NCI-H226 (cell line): Measurements from ENCODE around the gene DNMT3B.
A peak's percentile ranks its signal among the peaks of the same experiment; 100 is the strongest.
"Not testable (repeated sequence)": the region's sequence is repeated elsewhere in the genome, so short reads cannot be mapped to it uniquely, and the experiment has no call there.

ENCODE experiments used
- DNase-seq: peaks from one replicate; pipeline ENCODE4 v3.0.0-alpha.2; 2015

The DNMT3B gene

DNA sequence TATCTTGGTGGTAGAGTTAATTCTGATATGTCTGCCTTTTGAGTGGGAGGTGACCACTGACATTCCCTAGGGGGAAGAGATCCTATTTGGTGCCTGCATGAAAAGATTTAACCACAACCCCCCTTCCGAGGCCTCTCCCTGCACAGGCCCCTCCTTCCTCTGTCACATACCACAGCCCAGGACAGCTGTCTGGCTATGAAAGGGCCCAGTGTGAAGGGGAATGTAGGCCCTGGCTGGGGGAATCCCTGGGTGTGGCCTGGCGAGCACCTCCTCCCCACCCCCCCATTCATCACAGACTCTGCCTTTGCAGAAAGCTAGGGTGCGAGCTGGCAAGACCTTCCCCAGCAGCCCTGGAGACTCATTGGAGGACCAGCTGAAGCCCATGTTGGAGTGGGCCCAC lies 30.1 kb downstream of the DNMT3B start:
- peak; percentile 38 for DNase-seq

DNA sequence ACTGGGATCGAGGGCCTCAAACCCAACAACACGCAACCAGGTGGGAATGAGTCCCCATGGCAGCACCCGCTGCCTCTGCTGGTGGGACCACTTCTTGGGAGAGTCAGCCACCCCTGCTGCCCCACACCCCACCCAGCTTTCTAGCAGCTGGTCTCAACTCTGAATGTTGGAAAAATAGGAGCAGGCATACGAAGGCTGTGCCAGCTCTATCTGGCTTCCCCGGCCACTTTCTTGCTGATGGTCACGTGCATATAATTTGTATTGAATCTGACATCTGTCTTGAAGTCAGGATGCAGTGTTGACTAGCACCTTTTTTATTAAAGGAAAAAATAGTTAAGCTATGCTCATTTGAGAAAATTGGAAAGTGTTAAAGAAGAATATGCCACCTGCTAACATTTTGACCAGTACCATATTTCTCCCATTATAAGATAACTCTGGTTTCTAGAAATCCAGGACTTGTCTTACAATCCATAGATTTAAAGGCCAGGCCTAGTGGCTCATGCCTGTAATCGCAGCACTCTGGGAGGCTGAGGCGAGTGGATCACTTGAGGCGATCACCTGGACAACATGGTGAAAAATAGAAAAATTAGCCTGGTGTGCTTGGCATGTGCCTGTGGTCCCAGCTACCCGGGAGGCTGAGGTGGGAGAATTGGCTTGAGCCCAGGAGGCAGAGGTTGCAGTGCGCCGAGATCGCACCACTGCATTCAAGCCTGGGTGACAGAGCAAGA lies 30.7 kb downstream of the DNMT3B start:
- DNase-seq, result no peak

DNA sequence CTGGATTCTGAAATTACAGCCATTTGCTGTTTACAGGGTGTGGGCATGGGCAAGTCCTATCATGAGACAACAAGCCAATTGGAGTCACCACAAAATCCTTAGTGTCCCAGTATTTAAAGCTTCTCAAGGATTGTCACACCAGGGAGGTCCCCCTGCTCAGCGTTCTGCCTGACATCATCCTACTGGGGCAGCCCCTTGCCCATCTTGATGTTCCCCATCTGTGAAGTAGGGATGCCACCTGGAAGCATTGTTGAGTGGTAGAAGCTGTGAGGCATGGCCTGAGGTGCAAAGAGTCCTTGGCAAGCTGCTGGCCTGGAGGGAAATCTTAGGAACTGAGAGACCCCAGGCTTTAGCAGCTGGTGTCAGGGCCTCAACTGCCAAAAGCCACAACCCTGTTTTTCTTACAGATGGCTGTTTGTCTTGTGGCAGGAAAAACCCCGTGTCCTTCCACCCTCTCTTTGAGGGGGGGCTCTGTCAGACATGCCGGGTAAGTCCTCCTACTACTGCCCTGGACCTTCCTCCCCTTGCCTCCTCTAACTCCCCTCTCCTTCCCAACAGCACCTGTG lies 34.3 kb downstream of the DNMT3B start:
- DNase-seq, result no peak

DNA sequence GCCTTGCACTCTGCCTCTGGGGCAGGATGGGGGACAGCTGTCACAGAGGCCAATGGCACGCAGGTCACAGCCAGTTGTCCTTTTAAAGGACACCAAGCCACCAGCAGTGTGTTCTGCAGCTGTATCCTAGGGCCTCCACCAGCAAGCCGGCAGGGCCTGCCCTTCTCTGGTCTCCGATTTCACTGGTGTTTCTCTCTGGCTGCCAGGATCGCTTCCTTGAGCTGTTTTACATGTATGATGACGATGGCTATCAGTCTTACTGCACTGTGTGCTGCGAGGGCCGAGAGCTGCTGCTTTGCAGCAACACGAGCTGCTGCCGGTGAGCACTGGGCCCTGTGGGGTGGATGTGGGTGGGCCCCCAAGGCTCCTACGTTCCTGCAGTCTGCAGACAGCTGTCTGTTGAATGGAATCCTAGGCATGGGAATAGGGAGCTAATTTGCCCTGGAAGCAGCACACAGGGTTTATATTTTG lies 34.8 kb downstream of the DNMT3B start:
- no peak for DNase-seq

DNA sequence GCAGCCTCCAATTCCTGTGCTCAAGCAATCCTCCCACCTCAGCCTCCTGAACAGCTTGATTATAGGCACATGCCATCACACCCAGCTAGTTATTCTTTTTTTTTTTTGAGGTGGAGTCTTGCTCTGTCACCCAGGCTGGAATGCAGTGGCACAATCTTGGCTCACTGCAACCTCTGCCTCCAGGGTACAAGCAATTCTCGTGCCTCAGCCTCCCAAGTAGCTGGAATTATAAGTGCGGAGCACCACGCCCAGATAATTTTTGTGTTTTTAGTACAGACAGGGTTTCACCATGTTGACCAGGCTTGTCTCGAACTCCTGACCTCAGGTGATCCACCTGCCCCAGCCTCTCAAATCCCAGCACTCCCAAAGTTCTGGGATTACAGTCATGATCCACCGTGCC lies 35.4 kb downstream of the DNMT3B start:
- not testable (repeated sequence) for DNase-seq

DNA sequence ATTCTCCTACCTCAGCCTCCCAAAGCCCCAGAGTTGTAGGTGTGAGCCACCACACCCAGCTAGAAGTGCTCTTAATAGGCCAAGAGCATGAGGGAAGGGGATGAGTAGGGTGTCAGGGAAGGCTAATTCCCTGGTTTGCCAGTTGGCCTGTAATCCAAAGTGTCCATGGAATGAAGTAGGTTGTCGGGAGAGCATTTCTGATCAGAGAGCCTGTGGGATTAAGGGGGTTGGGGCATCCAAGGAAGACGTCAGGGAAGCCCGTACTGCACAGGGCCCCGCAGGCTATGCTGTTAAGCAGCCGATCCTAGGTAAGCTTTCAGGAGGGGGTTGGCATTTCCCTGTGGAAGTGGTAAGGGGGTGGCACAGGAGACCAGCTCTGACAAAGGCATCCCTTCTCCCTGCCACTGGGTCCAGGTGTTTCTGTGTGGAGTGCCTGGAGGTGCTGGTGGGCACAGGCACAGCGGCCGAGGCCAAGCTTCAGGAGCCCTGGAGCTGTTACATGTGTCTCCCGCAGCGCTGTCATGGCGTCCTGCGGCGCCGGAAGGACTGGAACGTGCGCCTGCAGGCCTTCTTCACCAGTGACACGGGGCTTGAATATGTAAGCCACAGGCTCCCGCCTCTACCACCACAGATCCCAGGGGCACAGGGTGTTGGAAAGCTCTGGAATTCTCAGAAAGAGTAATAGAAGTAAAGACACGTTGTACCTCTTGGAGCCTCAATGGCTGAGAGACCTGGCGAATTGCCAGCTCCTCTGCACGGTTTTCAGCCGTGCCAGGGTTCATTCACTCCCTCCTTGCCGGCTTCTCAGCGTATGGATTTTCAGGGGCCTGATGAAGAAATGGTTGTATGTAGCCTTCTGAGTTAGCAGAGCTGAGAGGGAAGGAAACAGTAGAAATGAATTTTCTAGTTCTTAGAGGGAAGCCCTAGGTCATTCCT lies 36.1 kb downstream of the DNMT3B start:
- DNase-seq, result no peak

DNA sequence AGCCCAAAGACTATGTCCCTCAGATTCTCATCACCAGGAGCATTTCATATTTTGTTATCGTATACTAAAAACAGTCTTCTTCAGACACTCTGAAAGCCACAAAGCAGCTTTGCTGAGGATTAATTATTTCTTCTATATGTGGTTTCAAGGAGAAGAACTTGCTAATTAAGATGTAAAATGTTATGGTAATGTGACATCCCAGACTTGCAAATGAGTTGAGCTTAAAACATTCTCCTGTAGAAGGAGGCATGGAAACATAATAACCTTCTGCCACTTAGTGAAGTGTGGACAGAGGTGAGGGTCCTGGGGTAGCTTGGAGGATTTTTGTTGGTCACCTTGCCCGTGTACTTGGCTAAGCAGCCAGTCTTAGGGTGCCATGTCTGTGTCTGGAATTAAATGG lies 40.9 kb downstream of the DNMT3B start:
- no peak for DNase-seq

DNA sequence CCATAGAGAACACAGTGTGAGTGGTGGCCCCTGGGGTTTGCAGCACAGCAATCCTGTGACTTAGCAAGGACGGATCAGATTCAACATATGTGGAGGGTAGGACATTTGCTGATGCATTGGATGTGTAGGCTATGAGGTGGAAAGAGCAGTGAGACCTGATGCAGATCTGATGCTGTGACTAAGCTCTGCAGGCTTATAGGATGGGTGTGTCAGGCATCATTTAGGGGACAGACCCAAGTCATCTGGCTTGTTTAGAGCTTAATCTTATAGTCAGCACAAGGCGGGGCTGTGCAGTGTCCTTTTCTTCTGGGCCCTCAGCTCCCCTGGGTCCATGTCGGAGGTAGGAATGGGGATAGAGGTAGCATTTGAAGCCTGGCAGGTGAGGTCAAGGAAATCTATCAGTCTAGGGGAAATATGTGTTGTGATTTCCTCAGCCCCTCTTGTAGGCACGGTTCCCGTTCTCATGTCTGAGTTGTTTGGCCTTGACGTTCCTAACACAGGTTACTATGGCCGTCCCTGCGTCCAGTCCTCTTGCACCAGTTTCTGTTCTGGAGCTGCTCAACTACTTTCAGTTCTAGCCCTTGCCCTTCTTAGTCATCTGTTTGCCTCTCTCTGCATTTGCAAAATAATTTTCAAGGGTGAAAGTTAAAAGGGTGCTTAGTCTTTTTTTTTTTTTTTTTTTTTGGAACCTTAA lies 42.0 kb downstream of the DNMT3B start:
- no peak for DNase-seq

DNA sequence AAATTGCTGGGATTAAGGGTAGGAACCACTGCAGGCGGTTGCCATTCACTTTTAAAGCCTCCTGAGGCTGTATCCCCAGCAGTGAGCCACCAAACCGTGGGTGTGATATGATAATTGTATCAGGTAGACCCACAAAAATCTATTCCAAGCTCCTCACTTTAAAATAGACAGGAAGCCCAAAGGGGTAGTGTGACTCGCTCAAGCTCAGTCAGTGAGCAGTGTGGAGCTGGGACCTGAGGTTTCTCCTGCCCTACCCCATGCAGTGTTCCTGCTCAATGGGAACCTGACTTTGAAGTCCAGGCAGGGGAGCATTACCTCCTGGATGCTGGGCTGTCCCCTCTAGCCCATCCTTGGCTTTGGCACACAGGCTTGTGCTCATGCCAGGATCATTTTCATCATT lies 42.6 kb downstream of the DNMT3B start:
- no peak for DNase-seq

DNA sequence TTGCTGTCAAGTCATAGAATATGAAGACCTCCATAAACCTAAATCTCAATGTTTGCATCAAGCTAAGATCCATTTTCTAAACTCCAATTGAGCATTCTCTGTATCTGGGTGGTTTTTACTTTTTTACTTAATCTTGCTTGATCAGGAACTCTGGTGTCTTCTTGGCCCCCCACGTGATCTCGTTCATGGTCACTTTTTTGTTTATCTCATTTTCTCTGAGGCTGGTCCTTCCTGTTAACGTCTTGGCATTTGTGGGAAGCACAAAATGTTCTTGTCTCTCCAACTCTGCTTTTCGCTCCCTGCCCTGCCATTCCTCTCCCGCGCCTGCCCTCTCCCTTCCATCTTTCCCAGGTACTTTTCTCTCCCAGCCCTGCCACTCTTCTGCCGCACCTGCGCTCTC lies 43.5 kb downstream of the DNMT3B start:
- no peak for DNase-seq

DNA sequence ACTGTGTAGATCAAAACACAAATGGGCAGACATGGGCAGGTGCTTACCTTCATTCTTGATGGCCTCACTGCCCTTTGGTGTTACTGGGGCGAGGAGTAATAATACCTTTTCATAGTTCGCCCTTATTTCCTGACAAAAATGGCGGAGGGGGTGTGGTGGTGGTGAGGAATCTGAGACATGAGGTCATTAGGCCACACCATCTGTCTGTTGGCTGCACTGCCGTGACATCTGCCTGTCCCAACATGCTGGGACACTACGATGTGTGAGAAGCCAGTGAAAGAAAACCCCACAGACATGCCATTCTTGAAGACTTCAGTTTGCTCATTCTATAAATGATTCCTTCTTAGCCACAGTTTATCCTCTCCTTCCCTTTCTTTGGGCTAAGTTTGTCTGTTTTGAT lies 44.2 kb downstream of the DNMT3B start:
- DNase-seq, result no peak

DNA sequence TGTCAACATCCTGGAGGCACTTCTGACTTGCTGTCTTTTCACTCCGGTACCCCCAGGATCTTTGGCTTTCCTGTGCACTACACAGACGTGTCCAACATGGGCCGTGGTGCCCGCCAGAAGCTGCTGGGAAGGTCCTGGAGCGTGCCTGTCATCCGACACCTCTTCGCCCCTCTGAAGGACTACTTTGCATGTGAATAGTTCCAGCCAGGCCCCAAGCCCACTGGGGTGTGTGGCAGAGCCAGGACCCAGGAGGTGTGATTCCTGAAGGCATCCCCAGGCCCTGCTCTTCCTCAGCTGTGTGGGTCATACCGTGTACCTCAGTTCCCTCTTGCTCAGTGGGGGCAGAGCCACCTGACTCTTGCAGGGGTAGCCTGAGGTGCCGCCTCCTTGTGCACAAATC lies 45.5 kb downstream of the DNMT3B start:
- DNase-seq, result no peak

DNA sequence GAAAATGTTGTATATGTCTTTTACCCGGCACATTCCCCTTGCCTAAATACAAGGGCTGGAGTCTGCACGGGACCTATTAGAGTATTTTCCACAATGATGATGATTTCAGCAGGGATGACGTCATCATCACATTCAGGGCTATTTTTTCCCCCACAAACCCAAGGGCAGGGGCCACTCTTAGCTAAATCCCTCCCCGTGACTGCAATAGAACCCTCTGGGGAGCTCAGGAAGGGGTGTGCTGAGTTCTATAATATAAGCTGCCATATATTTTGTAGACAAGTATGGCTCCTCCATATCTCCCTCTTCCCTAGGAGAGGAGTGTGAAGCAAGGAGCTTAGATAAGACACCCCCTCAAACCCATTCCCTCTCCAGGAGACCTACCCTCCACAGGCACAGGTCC lies 46.3 kb downstream of the DNMT3B start:
- no peak for DNase-seq

DNA sequence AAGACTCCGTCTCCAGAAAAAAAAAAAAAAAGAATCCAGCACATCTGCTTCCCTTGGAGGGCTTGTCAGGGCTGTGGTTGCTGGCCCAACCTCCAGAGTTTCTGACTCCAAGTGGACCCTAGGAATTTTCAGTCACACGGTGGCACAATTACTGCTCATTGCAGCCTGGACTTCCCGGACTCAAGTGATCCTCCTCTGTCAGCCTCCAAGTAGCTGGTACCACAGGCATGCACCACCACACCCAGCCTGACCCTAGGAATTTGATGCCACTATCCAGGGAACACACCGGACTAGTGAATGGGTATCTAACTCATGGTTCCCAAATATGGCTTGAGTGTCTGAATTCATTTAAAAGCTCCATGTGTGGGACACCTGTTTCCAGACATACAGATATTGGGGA lies 47.7 kb downstream of the DNMT3B start:
- no peak for DNase-seq

DNA sequence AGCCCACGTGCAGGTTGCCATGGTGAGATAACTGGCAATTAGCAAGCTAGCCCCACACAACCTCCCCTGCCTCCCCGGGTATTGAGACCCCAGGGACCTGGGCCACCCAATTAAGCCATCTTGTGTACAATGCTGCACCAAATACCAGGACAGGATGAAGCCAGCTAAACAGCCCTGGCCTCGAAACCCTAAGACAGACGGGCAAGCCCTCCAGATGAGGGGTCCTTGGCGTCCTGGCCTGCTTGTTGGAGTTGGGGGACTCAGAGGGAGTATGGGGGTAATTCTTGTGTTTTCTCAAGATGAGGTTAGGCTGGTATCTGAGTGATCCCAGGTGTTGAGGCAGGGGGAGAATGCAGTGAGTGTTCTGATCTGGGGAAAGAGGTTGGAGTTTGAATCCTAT lies 48.8 kb downstream of the DNMT3B start:
- no peak for DNase-seq

DNA sequence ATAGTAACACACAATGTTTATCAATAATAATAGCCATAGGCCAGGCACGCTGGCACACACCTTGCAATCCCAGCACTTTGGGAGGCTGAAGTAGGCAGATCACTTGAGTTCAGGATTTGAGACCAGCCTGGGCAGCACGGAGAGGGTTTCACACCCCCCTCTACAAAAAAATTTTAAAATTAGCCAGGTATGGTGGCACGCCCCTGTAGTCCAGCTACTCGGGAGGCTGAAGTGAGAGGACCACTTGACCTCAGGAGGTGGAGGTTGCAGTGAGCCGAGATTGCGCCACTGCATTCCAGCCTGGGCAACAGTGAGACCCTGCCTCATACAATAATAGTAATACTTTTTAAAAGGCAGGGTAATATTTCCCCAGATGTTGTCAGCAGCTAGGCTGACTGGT lies 49.7 kb downstream of the DNMT3B start:
- DNase-seq, result no peak

DNA sequence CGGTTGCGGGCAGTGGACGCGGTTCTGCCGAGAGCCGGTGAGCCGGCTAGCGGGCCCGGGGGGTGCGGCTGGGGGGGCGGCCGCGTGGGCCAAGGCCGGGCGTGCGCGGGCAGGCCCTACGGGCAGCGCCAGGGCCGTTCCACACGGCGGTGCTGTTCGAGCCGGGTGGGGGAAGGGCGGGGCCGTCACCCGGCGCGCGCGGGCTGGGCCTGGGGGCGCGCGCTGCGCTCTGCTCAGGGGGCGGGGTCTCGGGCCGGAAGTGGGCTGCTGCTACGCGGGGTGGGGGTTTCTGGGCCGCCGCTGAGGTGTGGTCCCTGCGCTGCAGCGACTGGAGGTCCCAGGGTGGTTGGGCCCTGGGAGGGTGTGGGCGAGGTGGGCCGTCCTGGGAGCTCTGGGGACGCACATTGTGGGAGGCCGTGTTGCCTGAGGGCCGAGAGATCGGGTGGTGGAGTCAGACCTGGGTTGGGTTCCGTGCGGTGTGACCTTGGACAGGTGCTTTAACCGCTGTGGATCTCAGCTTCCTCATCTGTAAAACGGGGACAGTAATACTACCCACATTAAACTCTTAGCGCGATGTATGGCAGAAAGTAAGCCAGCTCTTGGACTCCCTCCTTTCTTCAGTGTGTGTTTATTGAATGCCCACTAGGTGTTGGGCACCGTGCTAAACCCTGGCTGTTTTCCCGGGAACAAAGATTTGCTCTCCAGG lies 58.0 kb downstream of the DNMT3B start:
- DNase-seq, result peak; percentile 37

DNA sequence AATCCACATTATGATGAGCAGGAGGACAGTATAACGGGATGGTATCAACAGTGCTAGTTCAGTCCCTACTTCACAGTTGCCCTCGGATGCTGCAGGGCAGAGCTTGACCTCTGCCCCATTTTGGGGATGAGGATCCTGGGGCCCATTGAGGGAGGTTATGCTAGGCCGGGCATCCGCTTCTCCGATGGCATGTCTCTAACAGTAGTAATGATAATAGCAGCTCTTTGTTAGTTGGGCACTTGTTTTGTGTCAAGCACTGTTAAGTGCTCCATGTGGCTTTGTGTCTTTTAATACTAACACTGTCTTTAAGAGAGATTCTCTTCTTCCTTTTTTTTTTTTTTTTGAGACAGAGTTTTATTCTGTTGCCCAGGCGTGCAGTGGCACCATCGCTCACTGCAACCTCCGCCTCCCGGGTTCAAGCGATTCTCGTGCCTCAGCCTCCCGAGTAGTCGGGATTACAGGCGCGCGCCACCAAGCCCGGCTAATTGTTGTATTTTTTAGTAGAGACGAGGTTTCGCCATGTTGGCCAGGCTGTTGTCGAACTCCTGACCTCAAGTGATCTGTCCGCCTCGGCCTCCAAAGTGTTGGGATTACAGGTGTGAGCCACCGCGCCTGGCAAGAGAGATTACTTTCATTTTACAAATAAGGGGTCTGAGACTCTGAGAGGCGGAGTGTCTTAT lies 58.7 kb downstream of the DNMT3B start:
- no peak for DNase-seq

DNA sequence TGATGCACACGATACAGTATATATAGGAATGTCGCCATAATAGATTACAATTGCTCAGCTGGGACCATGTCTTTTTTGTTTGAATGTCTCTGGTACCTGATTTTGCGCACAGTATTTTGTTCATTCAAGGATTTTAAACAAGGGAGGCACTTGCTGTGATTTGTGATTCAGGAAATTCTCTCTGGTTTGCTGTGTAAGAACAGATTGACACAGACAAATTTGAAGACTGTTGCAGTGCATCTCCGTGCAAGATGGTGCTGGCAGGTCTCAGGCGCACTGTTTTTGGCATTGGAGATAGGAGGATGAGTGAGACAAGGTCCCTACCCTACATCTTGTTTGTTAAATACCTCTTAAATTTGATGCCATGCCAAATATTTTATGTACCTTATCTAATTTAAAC lies 60.0 kb downstream of the DNMT3B start:
- DNase-seq, result no peak

DNA sequence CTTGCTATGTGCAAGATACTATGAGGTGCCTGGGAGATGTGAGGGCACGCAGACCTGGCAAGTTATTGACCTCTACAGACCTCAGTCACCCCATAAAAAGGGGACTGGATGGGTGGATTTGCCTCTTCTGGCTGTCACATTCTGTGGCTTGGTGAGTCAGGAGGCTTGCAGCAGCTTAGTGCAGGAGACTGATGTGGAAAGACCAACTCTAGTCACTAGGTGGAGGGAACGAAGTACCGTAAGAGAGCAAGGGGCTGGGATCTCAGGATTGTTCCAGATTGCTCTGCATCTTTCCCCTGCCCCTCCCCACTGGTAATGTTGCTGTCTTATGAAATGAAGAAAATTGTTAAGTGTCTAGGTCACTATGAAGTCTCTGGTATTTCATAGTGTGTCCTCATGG lies 60.9 kb downstream of the DNMT3B start:
- peak; percentile 61 for DNase-seq

DNA sequence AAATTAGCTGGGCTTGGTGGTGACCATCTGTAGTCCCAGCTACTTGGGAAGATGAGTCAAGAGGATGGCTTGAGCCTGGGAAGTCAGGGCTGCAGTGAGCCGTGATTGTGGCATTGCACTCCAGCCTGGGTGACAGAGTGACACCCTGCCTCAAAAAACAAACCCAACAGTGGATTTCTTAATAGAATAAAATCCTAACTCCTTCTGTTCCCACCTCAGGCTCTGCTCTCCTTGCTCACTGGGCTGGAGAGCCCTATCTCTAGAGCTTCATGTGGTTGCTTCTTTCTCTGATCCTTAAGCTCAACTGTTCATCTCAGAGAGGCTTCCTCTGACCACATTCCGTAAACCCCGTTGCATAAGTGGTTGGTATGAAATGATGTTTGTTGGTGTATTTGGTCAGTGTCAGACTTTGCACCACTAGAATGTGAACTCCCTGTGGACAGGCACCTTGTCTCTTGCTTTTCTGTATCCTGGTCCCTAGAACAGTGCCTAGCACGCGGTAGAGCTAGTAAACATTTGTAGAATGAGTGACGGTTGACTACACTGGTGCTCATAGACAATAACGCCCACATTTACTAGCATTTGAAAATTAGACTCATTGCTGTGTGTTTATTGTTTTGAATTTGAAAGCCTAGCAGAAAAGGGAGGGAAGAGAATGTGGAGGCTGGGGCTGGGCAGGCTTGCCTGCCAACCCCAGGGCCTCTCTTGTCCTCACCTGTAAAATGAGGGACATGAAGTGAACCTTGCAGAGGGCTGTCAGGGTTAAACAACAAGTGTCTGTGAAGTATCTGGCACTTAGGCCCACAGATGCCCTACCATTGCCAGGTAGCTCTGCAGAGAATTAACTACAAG lies 61.8 kb downstream of the DNMT3B start:
- peak; percentile 24 for DNase-seq
